ENCODE data around the gene KLRC4. TPM values are rescaled to one million over a fixed set of nuclear protein-coding genes. Genes with fewer than 3 reads are reported as not detected.

Gene KLRC4
- total RNA-seq, 1 experiment from 2014 or later, result not detected

DNA sequence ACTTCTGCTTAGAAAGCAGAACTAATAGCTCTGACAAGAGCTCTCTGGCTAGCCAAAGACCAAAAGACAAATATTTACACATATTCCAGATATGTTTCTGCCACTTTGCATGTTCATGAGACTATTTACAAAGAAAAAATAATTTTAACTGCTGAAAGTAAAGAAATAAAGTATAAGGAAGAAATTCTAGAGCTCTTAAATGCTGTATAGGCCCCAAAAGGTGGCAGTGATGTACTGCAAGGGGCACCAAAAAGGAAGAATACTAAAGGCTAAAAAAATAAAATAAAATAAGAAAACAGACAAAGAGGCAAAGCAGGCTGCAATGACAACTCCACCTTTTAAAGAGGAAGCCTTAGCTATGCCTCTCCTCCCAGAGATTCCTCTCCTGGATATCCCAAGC is 42.7 kb downstream of the KLRC4 start:
- DNase-seq, result no peak
- Histone ChIP-seq H3F3A (ENCODE audit: insufficient read depth, low read depth) (no peaks in the 10 kb centered on the region; the same call in 1 of the 2 replicates), H3K79me2 (ENCODE audit: low read depth) (no peaks in the 10 kb centered on the region), H3K9me3 (ENCODE audit: insufficient read depth, low read depth) (no peaks in the 10 kb centered on the region), H3K36me3 (ENCODE audit: low read depth) (no peaks in the 10 kb centered on the region), H3K4me1 (replicated peaks; ENCODE audit: insufficient read depth) (peaks cover 23% of the 10 kb centered on the region), H3K4me2 (no peak overlapping the region), H2AFZ (no peak overlapping the region), H3K27ac (no peak overlapping the region), H3K9me2 (ENCODE audit: insufficient read depth) (no peaks in the 10 kb centered on the region), H3K27me3 (ENCODE audit: insufficient read depth, low read depth) (no peaks in the 10 kb centered on the region), H4K20me1 (ENCODE audit: insufficient read depth) (no peaks in the 10 kb centered on the region), H3K4me3 (no peak overlapping the region)
- BruUV-seq (replicated peaks), result no TSS peak
- CTCF ChIA-PET, result interaction anchor here (0.5 to 0.8 kb wide), 2 partner anchors 195 to 357 kb away, joined by 3 to 8 read pairs; no protein-coding TSS in a partner anchor
- intact Hi-C loops (cut with micrococcal nuclease; ENCODE audit: unreplicated experiment), result loop anchor here (5.0 to 10.0 kb wide), 2 partner anchors 35 to 388 kb away; no protein-coding TSS in a partner anchor
- POLR2A ChIA-PET (ENCODE audit: unreplicated experiment), result interaction anchor here (0.6 to 0.7 kb wide), 4 partner anchors 38 to 196 kb away, joined by 3 to 5 read pairs (median 3); no protein-coding TSS in a partner anchor
- TF ChIP-seq, protein P1, sequence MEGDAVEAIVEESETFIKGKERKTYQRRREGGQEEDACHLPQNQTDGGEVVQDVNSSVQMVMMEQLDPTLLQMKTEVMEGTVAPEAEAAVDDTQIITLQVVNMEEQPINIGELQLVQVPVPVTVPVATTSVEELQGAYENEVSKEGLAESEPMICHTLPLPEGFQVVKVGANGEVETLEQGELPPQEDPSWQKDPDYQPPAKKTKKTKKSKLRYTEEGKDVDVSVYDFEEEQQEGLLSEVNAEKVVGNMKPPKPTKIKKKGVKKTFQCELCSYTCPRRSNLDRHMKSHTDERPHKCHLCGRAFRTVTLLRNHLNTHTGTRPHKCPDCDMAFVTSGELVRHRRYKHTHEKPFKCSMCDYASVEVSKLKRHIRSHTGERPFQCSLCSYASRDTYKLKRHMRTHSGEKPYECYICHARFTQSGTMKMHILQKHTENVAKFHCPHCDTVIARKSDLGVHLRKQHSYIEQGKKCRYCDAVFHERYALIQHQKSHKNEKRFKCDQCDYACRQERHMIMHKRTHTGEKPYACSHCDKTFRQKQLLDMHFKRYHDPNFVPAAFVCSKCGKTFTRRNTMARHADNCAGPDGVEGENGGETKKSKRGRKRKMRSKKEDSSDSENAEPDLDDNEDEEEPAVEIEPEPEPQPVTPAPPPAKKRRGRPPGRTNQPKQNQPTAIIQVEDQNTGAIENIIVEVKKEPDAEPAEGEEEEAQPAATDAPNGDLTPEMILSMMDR (conservative IDR thresholded peaks at IDR 0.05), result peak; percentile 57
- no peak for TF ChIP-seq EZH2 (IDR thresholded peaks at IDR 0.05; ENCODE audit: low read depth)

DNA sequence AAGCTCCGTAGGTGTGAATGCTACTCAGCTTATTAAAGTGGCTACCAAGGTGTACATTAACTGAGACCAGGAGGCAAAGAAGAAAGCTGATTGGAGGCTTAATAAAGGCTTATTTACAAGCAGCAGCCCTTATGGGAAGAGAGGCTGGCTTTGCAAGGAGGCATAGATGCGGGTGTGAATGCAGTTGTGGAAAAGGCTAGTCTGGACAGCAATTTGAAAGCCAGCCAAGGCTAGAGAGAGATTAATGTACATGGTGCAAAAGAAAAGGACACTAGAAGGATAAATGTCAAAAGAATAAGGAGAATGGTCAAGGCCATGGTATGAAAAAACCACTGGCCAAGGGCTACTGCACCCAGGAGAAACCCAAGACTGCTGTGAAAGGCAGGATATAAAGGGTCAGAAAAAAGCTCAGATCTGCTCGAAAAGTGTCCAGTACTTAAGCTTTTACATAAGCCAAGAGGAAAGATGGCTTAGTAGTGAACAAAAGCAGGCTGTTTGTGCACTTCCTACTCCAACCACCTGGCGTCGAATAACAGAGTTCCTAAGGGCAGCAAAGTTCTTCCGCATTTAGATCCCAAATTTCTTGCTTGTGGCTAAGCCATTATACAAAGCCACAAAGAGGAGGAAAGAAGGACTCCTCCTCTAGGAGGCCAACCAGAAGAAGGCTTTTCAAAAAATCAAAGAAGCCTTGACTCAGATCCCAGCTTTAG is 43.7 kb downstream of the KLRC4 start:
- Histone ChIP-seq H3K27ac (peak overlapping the region; percentile 63), H3K79me2 (ENCODE audit: low read depth) (no peaks in the 10 kb centered on the region), H3K36me3 (ENCODE audit: low read depth) (no peaks in the 10 kb centered on the region), H3K4me2 (peak overlapping the region; percentile 93), H3K9me3 (ENCODE audit: insufficient read depth, low read depth) (no peaks in the 10 kb centered on the region), H3F3A (ENCODE audit: insufficient read depth, low read depth) (no peaks in the 10 kb centered on the region; the same call in 1 of the 2 replicates), H3K4me1 (replicated peaks; ENCODE audit: insufficient read depth) (peaks cover 30% of the 10 kb centered on the region), H3K9me2 (ENCODE audit: insufficient read depth) (no peaks in the 10 kb centered on the region), H3K27me3 (ENCODE audit: insufficient read depth, low read depth) (no peaks in the 10 kb centered on the region), H2AFZ (peak overlapping the region; percentile 91), H3K4me3 (peak overlapping the region; percentile 77), H4K20me1 (ENCODE audit: insufficient read depth) (no peaks in the 10 kb centered on the region)
- no TSS peak for BruUV-seq (replicated peaks)
- CTCF ChIA-PET, result interaction anchor here (0.5 to 1.0 kb wide), 3 partner anchors 26 to 543 kb away, joined by 4 to 9 read pairs (median 4); no protein-coding TSS in a partner anchor
- DNase-seq, result no peak
- intact Hi-C loops (cut with micrococcal nuclease; ENCODE audit: unreplicated experiment), result loop anchor here (1.0 to 10.0 kb wide), 4 partner anchors 26 to 389 kb away; partner anchors contain the start of gene STYK1
- TF ChIP-seq, protein P1 (conservative IDR thresholded peaks at IDR 0.05), result no peak
- TF ChIP-seq EZH2 (IDR thresholded peaks at IDR 0.05; ENCODE audit: low read depth), result no peak
- POLR2A ChIA-PET (ENCODE audit: unreplicated experiment), result interaction anchor here (0.6 to 0.7 kb wide), 6 partner anchors 65 to 374 kb away, joined by 3 to 6 read pairs (median 4); no protein-coding TSS in a partner anchor

DNA sequence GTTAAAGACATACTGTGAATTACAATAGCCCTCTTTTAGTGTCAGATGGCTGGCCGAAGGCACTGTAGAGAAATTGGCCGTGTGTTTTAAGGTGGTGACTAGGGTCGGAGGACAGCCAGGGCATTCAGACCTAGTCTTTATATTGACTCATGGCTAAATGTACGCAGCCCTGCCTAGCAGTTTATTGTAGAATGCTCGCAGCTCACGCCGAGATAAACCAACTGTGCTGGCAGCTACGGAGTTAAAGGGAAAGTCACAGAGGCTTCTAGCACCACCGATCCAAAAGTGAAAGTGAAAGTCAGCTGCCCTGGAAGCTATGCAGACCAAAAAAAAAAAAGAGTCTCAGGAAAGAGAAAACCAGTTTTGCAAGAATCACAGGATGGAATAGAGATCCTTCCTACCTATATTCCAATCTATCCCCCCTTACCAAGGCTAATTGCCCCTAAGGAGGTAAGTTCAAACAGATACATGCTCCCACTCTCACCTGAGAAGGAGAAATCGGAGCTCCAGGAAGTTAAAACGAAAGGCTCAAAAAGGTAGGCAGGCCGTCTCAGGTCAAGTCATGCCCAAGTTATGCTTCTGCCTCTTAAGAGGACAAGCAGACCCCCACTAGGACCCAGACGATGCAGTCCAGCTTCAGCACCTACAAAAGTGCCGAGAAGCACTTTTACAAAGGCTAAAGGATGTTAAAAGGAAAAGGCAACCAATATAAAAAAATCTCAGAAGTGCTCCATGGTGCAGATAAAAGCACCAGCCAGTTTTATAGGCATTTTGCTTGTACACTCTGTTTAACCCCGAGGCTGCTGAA is 44.5 kb downstream of the KLRC4 start:
- no peaks in the 10 kb centered on the region for H3K27me3 ChIP-seq (ENCODE audit: insufficient read depth, low read depth)
- ChIA-PET CTCF (interaction anchor here (0.5 to 0.6 kb wide), 2 partner anchors 543 to 647 kb away, joined by 3 to 9 read pairs; no protein-coding TSS in a partner anchor), POLR2A (ENCODE audit: unreplicated experiment) (interaction anchor here (0.6 to 0.7 kb wide), 5 partner anchors 28 to 375 kb away, joined by 4 to 9 read pairs (median 4); no protein-coding TSS in a partner anchor)
- H3K27ac ChIP-seq, result peak overlapping the region; percentile 63
- peak overlapping the region; percentile 91 for H2AFZ ChIP-seq
- DNase-seq, result peak; percentile 73 to 79
- H3K79me2 ChIP-seq (ENCODE audit: low read depth), result no peaks in the 10 kb centered on the region
- peak overlapping the region; percentile 93 for H3K4me2 ChIP-seq
- peaks cover 30% of the 10 kb centered on the region for H3K4me1 ChIP-seq (replicated peaks; ENCODE audit: insufficient read depth)
- H3K36me3 ChIP-seq (ENCODE audit: low read depth), result no peaks in the 10 kb centered on the region
- BruUV-seq (replicated peaks), result no TSS peak
- H3K4me3 ChIP-seq, result peak overlapping the region; percentile 77
- intact Hi-C loops (cut with micrococcal nuclease; ENCODE audit: unreplicated experiment), result loop anchor here (1.0 to 10.0 kb wide), 4 partner anchors 27 to 390 kb away; partner anchors contain the start of gene STYK1
- H3K9me2 ChIP-seq (ENCODE audit: insufficient read depth), result no peaks in the 10 kb centered on the region
- no peak for TF ChIP-seq EZH2 (IDR thresholded peaks at IDR 0.05; ENCODE audit: low read depth)
- TF ChIP-seq, protein P1 (conservative IDR thresholded peaks at IDR 0.05), result no peak
- H3K9me3 ChIP-seq (ENCODE audit: insufficient read depth, low read depth), result no peaks in the 10 kb centered on the region
- no peaks in the 10 kb centered on the region; the same call in 1 of the 2 replicates for H3F3A ChIP-seq (ENCODE audit: insufficient read depth, low read depth)
- no peaks in the 10 kb centered on the region for H4K20me1 ChIP-seq (ENCODE audit: insufficient read depth)

All from PC-9 (cell line).